PC-3 (cell line): ENCODE measurements around the gene PRLH. TPM values are rescaled to one million over a fixed set of nuclear protein-coding genes. Genes with fewer than 3 reads are reported as not detected.

Experiments
- ATAC-seq: fragments of 200-7000 bp; cut with Tn5 transposase; 2 replicates; pipeline ENCODE4 v1.9.1; 2020; ENCODE audit warnings: mild to moderate bottlenecking, moderate library complexity
- BruUV-seq: library from RNA; stranded (reverse); fragments of 400-500 nt; replicated peaks from 2 replicates; lab custom pipeline; 2021; lab: Mats Ljungman, UMichigan
- CTCF ChIA-PET: fragments of 300-600 bp; sonication (Branson Sonifier 250); formaldehyde crosslinking; loops from one replicate; lab custom pipeline; 2022; ENCODE audit warnings: antibody characterized with exemption; lab: Charles Lee
- POLR2A ChIA-PET: fragments of 300-600 bp; sonication (Branson Sonifier 250); formaldehyde crosslinking; loops from one replicate; lab custom pipeline; 2022; ENCODE audit warnings: antibody characterized with exemption; ENCODE audit not compliant: unreplicated experiment; lab: Charles Lee
- DNase-seq: peaks from one replicate; pipeline ENCODE4 v3.0.0-alpha.2; 2015
- H2AFZ ChIP-seq: fragments of 300-600 bp; sonication (generic); 2 replicates; pipeline ENCODE4 v1.6.0; 2016; ENCODE audit warnings: antibody characterized with exemption, low read length
- H3F3A ChIP-seq: fragments of 300-600 bp; sonication (generic); one replicate; pipeline ENCODE4 v1.6.0; 2017; ENCODE audit warnings: antibody characterized with exemption, low read length, control low read depth, mild to moderate bottlenecking; ENCODE audit not compliant: unreplicated experiment
- H3K27ac ChIP-seq: fragments of 300-600 bp; sonication (generic); 2 replicates; pipeline ENCODE4 v1.5.1; 2016; ENCODE audit warnings: mild to moderate bottlenecking, low read length
- H3K27me3 ChIP-seq: fragments of 300-600 bp; sonication (generic); 2 replicates; pipeline ENCODE4 v1.6.1; 2016; ENCODE audit warnings: low read length, mixed read lengths
- H3K36me3 ChIP-seq: fragments of 300-600 bp; sonication (generic); 2 replicates; pipeline ENCODE4 v1.6.1; 2016; ENCODE audit warnings: low read depth, mixed run types, low read length, mixed read lengths
- H3K4me1 ChIP-seq: fragments of 300-600 bp; sonication (generic); 2 replicates; pipeline ENCODE4 v1.5.1; 2016; ENCODE audit warnings: low read length; ENCODE audit not compliant: insufficient read depth
- H3K4me2 ChIP-seq: fragments of 300-600 bp; sonication (generic); 2 replicates; pipeline ENCODE4 v1.6.0; 2016; ENCODE audit warnings: low read length
- H3K4me3 ChIP-seq: fragments of 300-600 bp; sonication (generic); 2 replicates; pipeline ENCODE4 v1.5.1; 2016; ENCODE audit warnings: mild to moderate bottlenecking, low read length, mixed read lengths
- H3K79me2 ChIP-seq: fragments of 300-600 bp; sonication (generic); 2 replicates; pipeline ENCODE4 v1.6.1; 2017; ENCODE audit warnings: low read length, mixed read lengths
- H3K9ac ChIP-seq: fragments of 300-600 bp; sonication (generic); 2 replicates; pipeline ENCODE4 v1.6.0; 2016; ENCODE audit warnings: mild to moderate bottlenecking, low read length
- H3K9me2 ChIP-seq: fragments of 300-600 bp; sonication (generic); replicated peaks from 2 replicates; pipeline ENCODE4 v1.6.1; 2016; ENCODE audit warnings: mixed run types, low read length, mixed read lengths
- H3K9me3 ChIP-seq: fragments of 300-600 bp; sonication (generic); 2 replicates; pipeline ENCODE4 v1.6.1; 2016; ENCODE audit warnings: low read length, mixed read lengths
- H4K20me1 ChIP-seq: fragments of 300-600 bp; sonication (generic); 2 replicates; pipeline ENCODE4 v1.6.1; 2016; ENCODE audit warnings: low read length, mixed read lengths
- CTCF ChIP-seq: fragments of 300-600 bp; sonication (generic); conservative IDR thresholded peaks from 2 replicates; pipeline ENCODE4 v1.5.1; 2017; ENCODE audit warnings: antibody characterized with exemption, low read depth, mild to moderate bottlenecking, low read length
- EZH2 ChIP-seq: fragments of 300-600 bp; sonication (generic); IDR thresholded peaks from one replicate; pipeline ENCODE4 v1.6.1; 2017; ENCODE audit warnings: antibody characterized with exemption, mild to moderate bottlenecking, low read length; ENCODE audit not compliant: unreplicated experiment
- EZH2phosphoT487 ChIP-seq: fragments of 300-600 bp; sonication (generic); IDR thresholded peaks from 2 replicates; pipeline ENCODE4 v1.6.1; 2018; ENCODE audit warnings: mild to moderate bottlenecking, antibody characterized with exemption, low read length, borderline replicate concordance
- intact Hi-C: fragments of 100-400 bp; cut with micrococcal nuclease; formaldehyde crosslinking; loops from 2 replicates; pipeline ENCODE4 v1.9.0; 2023
- total RNA-seq: library from RNA; depleted of rRNA; stranded (reverse); fragments of >200 nt; gene quantifications from 2 replicates; pipeline ENCODE4 v1.2.3, GENCODE V29; 2014

The PRLH gene
- total RNA-seq, 1 experiment from 2014 or later, result not detected

GRCh38 chr2:237538001-237538720 is 28.2 kb upstream of the PRLH start:
- BruUV-seq, result no TSS peak
- no peaks in the 10 kb centered on the region for H3K79me2 ChIP-seq
- no peaks in the 10 kb centered on the region for H3K27me3 ChIP-seq
- no peaks in the 10 kb centered on the region for H4K20me1 ChIP-seq
- H3K4me1 ChIP-seq, result no peaks in the 10 kb centered on the region
- DNase-seq, result no peak
- no peaks in the 10 kb centered on the region for H3K9me3 ChIP-seq
- no peaks in the 10 kb centered on the region for H3K9me2 ChIP-seq
- no peak overlapping the region for H3K4me3 ChIP-seq
- TF ChIP-seq EZH2phosphoT487, result no peak
- H3F3A ChIP-seq, result no peaks in the 10 kb centered on the region
- no peak overlapping the region for H3K27ac ChIP-seq
- H3K4me2 ChIP-seq, result no peak overlapping the region
- ATAC-seq, result no peak
- ChIA-PET POLR2A (no interaction called here), CTCF (no interaction called here)
- H3K9ac ChIP-seq, result no peak overlapping the region
- intact Hi-C loops, result no loop called here
- no peak overlapping the region for H2AFZ ChIP-seq
- H3K36me3 ChIP-seq, result peaks cover 45% of the 10 kb centered on the region

GRCh38 chr2:237538901-237539300 is 27.5 kb upstream of the PRLH start:
- no peaks in the 10 kb centered on the region for H3K79me2 ChIP-seq
- POLR2A ChIA-PET, result no interaction called here

GRCh38 chr2:237539681-237540080 is 26.7 kb upstream of the PRLH start:
- Histone ChIP-seq H3K9me2 (no peaks in the 10 kb centered on the region), H3K9me3 (no peaks in the 10 kb centered on the region), H3K4me3 (no peak overlapping the region), H3K9ac (no peak overlapping the region), H3K36me3 (peaks cover 36% of the 10 kb centered on the region), H3K27ac (no peak overlapping the region), H3K4me2 (no peak overlapping the region), H3F3A (no peaks in the 10 kb centered on the region), H2AFZ (no peak overlapping the region), H3K27me3 (no peaks in the 10 kb centered on the region), H4K20me1 (no peaks in the 10 kb centered on the region), H3K79me2 (no peaks in the 10 kb centered on the region), H3K4me1 (no peaks in the 10 kb centered on the region)
- ChIA-PET CTCF (interaction anchor here (1.5 kb wide), 1 partner anchor 68 kb away, joined by 3 read pairs; no protein-coding TSS in a partner anchor), POLR2A (no interaction called here)
- DNase-seq, result no peak
- peak; percentile 4; the same call in 1 of the 2 replicates for ATAC-seq
- TF ChIP-seq EZH2phosphoT487 (no peak), EZH2 (no peak), CTCF (no peak)
- no TSS peak for BruUV-seq
- intact Hi-C loops, result no loop called here

More at GRCh38 chr2:237538901-237539300, 27.5 kb upstream of the PRLH start:
- no TSS peak for BruUV-seq
- Histone ChIP-seq H4K20me1 (no peaks in the 10 kb centered on the region), H3F3A (no peaks in the 10 kb centered on the region), H3K4me2 (no peak overlapping the region), H3K9ac (no peak overlapping the region), H3K4me3 (no peak overlapping the region), H2AFZ (no peak overlapping the region), H3K9me3 (no peaks in the 10 kb centered on the region), H3K27ac (no peak overlapping the region), H3K36me3 (peaks cover 43% of the 10 kb centered on the region), H3K9me2 (no peaks in the 10 kb centered on the region), H3K4me1 (no peaks in the 10 kb centered on the region), H3K27me3 (no peaks in the 10 kb centered on the region)
- no peak for DNase-seq
- intact Hi-C loops, result no loop called here
- TF ChIP-seq EZH2phosphoT487 (no peak), CTCF (no peak), EZH2 (no peak)
- no peak for ATAC-seq
- CTCF ChIA-PET, result interaction anchor here (1.5 kb wide), 1 partner anchor 67 kb away, joined by 3 read pairs; no protein-coding TSS in a partner anchor
